HG02571 (cell line): ENCODE data around the gene PRAC1.

Experiments used
- ATAC-seq: cut with Tn5 transposase; IDR thresholded peaks from one replicate; pipeline ENCODE4 v1.9.1; 2021; ENCODE audit warnings: mild to moderate bottlenecking, moderate library complexity; ENCODE audit not compliant: unreplicated experiment

The PRAC1 gene

DNA sequence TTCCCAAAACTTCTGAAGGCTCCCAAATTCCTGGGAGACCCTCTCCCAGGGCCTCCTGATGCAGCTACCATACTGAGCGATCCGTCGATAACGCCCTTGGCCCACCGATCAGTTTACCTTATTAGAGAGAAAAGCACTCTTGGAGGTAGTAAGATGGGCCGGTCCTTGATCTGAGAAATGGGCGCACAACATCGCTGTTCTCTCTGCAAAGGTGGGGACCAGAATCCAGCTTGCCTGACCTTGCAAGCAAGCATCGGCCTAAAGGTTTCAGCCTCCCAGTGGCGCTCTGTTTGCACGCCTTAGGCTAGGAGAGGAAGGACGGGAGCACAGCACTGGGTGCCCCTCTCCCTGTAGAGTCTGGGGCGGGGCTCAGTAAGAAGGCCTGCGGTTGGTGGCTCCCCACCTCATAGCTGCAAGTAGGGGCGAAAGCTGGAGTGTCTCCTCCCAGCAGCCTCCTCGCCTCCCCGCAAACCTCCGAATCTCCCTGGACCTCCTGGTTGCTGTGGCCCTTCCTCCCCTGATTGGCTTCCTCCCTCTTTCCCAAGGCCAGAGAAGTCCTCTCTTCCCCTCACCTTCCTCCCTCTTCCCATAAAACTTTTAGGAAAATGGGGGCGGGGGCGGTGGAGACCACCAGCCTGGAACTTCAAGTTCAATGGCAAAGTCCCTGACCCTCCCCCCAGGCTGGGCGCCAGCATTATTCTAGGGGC is at the start of gene PRAC1:
PRAC1 (minus strand) TSS at position 318 of the 707 bp plus-strand sequence; CDS start at position 192, 126 bp downstream.
- ATAC-seq: no peak

DNA sequence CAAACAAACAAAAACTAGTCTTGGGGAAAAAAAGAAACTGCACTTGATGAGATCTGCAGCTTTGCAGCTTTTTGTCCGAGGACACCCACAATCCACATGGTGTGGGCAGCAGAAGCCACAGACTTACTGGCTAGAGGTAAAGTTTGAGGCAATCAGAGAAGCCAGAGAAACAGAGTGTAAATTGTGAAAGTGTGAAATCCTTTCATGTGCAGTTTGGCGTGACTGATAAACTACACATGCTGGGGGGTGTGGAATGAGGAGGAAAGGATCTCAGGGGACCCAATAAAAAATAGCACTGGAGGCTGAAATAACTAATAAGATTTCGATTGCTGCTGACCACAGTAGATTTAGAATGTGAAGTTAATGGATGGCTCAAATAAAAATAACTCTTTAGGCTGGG is 48.6 kb upstream of the PRAC1 start:
- ATAC-seq: no peak

GRCh38 chr17:48769009-48769675 is 46.8 kb upstream of the PRAC1 start:
- no peak for ATAC-seq

- no peak for ATAC-seq
Measured at GRCh38 chr17:48767263-48767774, 45.0 kb upstream of the PRAC1 start.

- ATAC-seq: no peak
Measured at GRCh38 chr17:48761114-48761513, 38.8 kb upstream of the PRAC1 start.

GRCh38 chr17:48760411-48760810 is 38.1 kb upstream of the PRAC1 start:
- no peak for ATAC-seq

DNA sequence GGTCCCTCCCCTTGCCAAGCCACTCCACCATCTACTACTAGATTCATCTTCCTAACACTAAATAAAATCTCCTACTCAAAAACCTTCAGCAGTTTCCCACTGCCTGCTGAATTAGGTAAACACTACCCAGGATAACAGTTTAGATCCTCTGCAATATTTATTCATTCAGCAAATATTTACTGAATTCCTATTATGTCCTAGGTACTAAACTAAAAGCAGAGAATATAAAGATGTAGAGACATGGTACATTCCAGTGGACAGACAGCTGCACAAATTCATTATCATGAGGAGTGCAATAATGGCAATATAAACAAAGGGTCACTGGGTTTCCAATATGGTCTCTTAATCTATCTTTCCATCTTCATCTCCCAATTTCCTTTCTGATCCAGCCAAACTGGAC is 37.0 kb upstream of the PRAC1 start:
- ATAC-seq: no peak

DNA sequence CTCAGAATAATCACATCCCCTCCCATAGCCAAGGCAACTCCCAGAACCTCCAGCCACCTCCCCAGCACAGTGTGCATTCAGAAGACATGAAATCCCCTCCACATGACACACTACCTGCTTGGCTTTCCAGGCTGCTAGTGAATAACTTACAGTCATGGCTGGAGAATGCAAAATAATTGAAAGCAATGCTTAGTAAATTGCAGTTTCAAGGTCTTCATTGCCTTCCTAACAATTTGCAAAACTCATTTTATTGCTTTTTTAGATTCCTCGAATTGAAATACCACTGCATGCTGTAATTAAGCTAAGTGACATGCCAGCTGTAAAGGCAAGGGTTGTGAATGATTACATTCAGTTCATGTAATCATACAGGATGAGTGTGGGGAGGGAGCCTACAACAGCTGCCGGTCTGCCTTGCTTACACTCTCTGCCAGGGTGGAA is 35.2 kb upstream of the PRAC1 start:
- no peak for ATAC-seq

DNA sequence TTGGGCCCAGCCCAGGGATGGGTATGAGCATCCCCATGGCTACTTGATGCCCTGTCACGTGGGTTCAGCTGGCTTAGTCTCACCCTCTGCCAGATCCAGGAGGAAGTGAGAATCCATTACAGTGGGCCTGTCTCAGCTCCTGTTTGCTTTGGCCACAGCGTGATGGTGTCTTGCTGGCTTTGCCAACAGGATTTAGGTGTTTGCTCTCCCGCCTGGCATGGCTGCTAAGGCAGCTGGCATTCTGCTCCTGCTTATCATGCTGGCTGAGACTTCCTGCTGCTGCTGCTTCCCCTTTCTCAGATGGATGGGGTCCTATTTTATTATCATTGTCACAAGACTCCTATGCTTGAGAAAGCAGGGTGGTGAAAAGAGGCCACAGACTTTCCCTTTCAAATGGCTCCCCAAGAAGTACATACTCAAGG is 34.5 kb upstream of the PRAC1 start:
- no peak for ATAC-seq

DNA sequence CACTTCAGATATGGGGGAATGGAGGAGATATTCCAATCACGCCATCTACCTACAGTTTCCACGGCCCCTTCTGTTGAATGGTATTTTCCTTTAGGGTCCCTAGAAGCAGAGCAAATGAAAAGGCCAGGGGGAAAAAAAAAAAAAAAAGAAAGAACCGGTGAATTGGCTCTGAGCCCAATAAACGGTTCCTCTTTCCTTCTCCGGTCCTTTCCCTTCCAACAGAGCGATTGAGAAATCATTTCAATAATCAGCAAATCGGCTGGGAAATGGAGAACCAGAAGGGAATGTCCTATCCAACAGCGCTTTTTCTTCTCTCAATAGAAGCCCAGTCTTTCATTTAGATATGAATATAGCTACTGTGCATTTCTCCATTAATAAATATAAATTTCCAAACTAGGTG is 33.0 kb upstream of the PRAC1 start:
- ATAC-seq: no peak

DNA sequence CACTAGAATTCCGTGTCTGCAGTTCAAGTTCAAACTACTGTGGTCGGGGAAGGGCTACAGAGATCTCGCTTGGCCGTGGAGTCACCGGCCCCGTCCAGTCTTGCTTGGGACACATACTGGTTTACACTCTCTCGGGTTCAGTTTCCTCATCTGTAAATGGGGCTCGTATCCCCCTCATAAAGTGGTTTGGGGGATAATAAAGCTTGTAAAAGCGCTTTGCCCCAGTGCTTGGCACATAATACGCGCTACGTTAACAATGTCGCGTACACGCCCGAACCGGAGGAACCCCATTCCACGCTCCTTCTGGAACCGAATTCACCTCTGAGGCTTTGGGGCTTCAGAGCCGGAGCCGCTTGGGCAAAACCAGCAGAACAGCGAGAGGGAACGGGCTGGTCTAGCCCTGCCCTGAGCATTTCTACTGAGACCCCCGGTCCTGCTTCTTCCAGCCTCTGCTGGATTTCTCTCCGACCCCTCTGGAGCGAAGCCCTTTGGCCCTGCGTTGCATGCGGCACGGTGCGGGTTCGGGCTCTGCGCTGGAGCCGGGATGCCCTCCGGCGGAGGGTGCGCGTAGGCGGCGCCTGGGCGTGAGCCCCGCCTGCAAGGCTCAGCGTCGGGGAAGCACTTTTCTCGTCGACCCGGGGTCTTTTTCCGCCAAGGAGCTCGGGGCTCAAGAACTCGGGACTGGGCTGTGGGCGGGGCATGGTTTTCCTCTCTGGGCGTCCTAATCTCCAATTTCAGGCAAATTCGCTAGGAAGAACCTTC is 32.4 kb upstream of the PRAC1 start:
- ATAC-seq: no peak

GRCh38 chr17:48753794-48754499 is 31.6 kb upstream of the PRAC1 start:
- no peak for ATAC-seq

DNA sequence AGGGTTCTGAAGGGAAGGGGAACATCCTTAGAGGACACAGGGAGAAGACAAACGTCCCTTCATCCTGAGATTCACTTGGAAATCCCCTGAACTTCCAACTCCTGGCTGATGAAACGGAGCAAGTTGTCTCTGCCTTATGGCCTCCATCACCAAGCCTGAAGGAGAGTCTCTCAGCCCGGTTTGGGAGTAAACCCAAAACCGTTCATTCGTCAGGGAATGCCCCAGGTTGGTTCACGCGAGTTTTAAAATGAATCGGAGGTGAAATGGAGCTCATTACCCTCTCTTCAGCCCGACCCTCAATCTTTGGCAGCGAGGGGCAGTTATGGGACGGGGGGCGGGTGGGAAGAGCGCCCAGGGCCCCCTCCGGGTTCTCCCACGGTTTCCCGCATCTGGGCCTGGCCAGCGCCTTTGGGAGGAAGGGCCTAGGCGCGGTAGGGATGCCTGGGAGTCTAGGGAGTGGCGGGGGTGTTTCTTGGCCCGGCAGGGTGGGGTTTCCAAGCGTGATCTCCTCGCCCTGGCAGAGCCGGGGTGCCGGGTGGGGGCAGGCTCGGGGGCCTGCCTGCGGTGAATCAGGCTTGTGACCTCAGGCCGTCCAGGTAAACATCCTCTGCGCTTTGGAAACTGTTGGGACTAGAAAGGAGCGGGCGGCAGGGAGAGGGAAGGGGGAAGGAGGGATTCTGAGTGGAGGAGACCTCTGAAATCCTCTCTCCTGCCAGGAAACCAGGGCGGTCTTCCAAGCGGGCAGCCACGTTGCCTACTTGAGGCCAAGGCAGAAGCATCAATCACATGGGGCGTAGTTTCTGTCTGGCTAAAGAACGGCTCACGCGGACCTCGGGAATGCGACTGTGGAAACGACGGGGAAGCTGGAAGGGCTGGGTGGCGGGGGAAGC is 30.3 kb upstream of the PRAC1 start:
- ATAC-seq: no peak

GRCh38 chr17:48751733-48752398 is 29.5 kb upstream of the PRAC1 start:
- no peak for ATAC-seq

GRCh38 chr17:48751172-48751571 is 28.9 kb upstream of the PRAC1 start:
- no peak for ATAC-seq

- ATAC-seq: no peak
Measured at GRCh38 chr17:48749621-48750553, 27.6 kb upstream of the PRAC1 start.

GRCh38 chr17:48748718-48749566 is 26.6 kb upstream of the PRAC1 start:
- ATAC-seq: no peak
